Measurements from ENCODE around the gene CTNNA2.

DNA sequence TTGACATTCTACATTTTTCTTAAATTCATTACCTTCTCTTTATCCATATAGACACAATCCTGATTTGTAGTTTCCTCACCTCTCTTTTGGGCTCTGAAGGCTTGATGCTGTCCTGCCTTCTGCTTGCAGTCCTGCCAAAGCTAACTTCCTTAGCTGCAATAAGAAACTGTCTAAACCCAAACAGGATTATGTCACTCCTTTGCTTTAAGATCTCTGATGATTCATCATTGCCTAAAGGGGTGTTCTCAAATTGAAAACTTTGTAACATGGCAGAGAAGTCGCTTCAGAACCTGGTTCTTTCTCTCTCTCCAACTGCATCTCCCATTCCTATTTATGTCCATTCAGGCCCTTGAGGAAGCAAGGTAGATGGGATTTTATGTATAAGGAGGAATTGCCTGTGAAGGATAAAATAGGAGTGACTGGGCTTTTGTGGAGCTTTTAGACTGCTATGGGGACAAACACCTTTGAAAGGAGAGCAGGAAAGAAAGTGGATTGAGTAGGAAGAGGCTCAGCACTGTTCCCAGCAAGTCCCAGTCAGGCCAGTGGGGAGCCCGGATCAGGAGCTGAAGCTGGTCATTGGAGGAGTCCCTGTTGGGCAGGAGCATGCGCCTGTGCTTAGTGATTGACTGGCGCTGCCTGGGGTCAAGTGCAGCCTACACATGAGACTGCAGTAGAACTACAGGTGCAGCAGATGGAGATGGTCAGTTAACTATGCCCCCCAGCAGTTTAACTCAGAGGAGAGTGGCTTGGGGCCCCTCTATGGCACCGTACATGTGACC is 390.6 kb downstream of the CTNNA2 start:
- TF ChIP-seq CTCF (IDR thresholded peaks at IDR 0.05) = no peak
- no peak for TF ChIP-seq POLR2A (IDR thresholded peaks at IDR 0.05)
